ENCODE data around the gene A2M. TPM values are rescaled to one million over a fixed set of nuclear protein-coding genes. Genes with fewer than 3 reads are reported as not detected.
A peak's percentile ranks its signal among the peaks of the same experiment; 100 is the strongest.

The A2M gene
- total and polyA plus RNA-seq, 9 of the 15 experiments (the other 6 are each of a cell fraction or from before 2014, with no cell fraction given): 0.08 to 2.3 TPM; not detected in 7

- TF ChIP-seq, protein P1, sequence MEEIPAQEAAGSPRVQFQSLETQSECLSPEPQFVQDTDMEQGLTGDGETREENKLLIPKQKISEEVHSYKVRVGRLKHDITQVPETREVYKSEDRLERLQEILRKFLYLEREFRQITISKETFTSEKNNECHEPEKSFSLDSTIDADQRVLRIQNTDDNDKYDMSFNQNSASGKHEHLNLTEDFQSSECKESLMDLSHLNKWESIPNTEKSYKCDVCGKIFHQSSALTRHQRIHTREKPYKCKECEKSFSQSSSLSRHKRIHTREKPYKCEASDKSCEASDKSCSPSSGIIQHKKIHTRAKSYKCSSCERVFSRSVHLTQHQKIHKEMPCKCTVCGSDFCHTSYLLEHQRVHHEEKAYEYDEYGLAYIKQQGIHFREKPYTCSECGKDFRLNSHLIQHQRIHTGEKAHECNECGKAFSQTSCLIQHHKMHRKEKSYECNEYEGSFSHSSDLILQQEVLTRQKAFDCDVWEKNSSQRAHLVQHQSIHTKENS (CRISPR knock-in tag; IDR thresholded peaks at IDR 0.05): no peak
- TF ChIP-seq KDM1A (IDR thresholded peaks at IDR 0.05) (no peak), BMI1 (IDR thresholded peaks at IDR 0.05; ENCODE audit: low read length) (no peak), HLTF (IDR thresholded peaks at IDR 0.05) (no peak), ZNF280A (IDR thresholded peaks at IDR 0.05; ENCODE audit: low read depth, partially characterized antibody) (no peak), TEAD1 (CRISPR knock-in tag; IDR thresholded peaks at IDR 0.05) (peak in 1 of 2 experiments; percentile 78; a peak in 2 of 4 replicates), HEY1 (CRISPR knock-in tag; IDR thresholded peaks at IDR 0.05; ENCODE audit: borderline replicate concordance) (no peak), DDX20 (tag; IDR thresholded peaks at IDR 0.05; ENCODE audit: low read depth) (peak; percentile 92), RCOR1 (IDR thresholded peaks at IDR 0.05; ENCODE audit: borderline replicate concordance in 1 of 2, low read depth in 2 of 2, low read length in 2 of 2) (no peak), PTTG1 (tag; IDR thresholded peaks at IDR 0.05; ENCODE audit: low read depth) (peak; percentile 92), ZZZ3 (IDR thresholded peaks at IDR 0.05) (no peak), ZNF239 (CRISPR knock-in tag; IDR thresholded peaks at IDR 0.05) (peak; percentile 76), ZNF133 (CRISPR knock-in tag; IDR thresholded peaks at IDR 0.05) (no peak), GTF2E2 (tag; IDR thresholded peaks at IDR 0.05) (no peak), ATF1 (CRISPR knock-in tag; IDR thresholded peaks at IDR 0.05) (no peak), ATF1 (tag; IDR thresholded peaks at IDR 0.05) (no peak), ZNF766 (CRISPR knock-in tag; conservative IDR thresholded peaks at IDR 0.05) (peak; percentile 93)
- TF ChIP-seq, protein P2, sequence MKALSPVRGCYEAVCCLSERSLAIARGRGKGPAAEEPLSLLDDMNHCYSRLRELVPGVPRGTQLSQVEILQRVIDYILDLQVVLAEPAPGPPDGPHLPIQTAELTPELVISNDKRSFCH (CRISPR knock-in tag; IDR thresholded peaks at IDR 0.05): no peak
- TF ChIP-seq, protein P2 (tag; IDR thresholded peaks at IDR 0.05): no peak
- TF ChIP-seq, protein P3, sequence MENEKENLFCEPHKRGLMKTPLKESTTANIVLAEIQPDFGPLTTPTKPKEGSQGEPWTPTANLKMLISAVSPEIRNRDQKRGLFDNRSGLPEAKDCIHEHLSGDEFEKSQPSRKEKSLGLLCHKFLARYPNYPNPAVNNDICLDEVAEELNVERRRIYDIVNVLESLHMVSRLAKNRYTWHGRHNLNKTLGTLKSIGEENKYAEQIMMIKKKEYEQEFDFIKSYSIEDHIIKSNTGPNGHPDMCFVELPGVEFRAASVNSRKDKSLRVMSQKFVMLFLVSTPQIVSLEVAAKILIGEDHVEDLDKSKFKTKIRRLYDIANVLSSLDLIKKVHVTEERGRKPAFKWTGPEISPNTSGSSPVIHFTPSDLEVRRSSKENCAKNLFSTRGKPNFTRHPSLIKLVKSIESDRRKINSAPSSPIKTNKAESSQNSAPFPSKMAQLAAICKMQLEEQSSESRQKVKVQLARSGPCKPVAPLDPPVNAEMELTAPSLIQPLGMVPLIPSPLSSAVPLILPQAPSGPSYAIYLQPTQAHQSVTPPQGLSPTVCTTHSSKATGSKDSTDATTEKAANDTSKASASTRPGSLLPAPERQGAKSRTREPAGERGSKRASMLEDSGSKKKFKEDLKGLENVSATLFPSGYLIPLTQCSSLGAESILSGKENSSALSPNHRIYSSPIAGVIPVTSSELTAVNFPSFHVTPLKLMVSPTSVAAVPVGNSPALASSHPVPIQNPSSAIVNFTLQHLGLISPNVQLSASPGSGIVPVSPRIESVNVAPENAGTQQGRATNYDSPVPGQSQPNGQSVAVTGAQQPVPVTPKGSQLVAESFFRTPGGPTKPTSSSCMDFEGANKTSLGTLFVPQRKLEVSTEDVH (IDR thresholded peaks at IDR 0.05; ENCODE audit: low read depth, partially characterized antibody): no peak
- TF ChIP-seq, protein P4, sequence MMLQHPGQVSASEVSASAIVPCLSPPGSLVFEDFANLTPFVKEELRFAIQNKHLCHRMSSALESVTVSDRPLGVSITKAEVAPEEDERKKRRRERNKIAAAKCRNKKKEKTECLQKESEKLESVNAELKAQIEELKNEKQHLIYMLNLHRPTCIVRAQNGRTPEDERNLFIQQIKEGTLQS (IDR thresholded peaks at IDR 0.05): no peak
- TF ChIP-seq, protein P4 (CRISPR knock-in tag; conservative IDR thresholded peaks at IDR 0.05): no peak
Measured at GRCh38 chr12:9032202-9032964, 83.3 kb downstream of the A2M start (continued).

Measured in K562 (cell line).